ENCODE results near the gene GABRB1.
"Not testable (repeated sequence)": the region's sequence is repeated elsewhere in the genome, so short reads cannot be mapped to it uniquely, and the experiment has no call there.

The GABRB1 gene

GRCh38 chr4:47359891-47360290 is 328.5 kb downstream of the GABRB1 start:
- in situ Hi-C loops (cut with HindIII; ENCODE audit: low sequenced_read_pairs) = no loop called here
- no peak overlapping the region for H3K4me3 ChIP-seq (ENCODE audit: low read depth, low read length)
- DNase-seq (ENCODE audit: low read depth) = no peak
- TF ChIP-seq CTCF (IDR thresholded peaks at IDR 0.05; ENCODE audit: low read depth, low read length, missing control alignments) = no peak

- H3K4me3 ChIP-seq (ENCODE audit: low read depth, low read length) = no peak overlapping the region
- no peak for DNase-seq (ENCODE audit: low read depth)
- no peak for TF ChIP-seq CTCF (IDR thresholded peaks at IDR 0.05; ENCODE audit: low read depth, low read length, missing control alignments)
- in situ Hi-C loops (cut with HindIII; ENCODE audit: low sequenced_read_pairs) = no loop called here
Observed at GRCh38 chr4:47367761-47368160, 336.4 kb downstream of the GABRB1 start.

- no peak for TF ChIP-seq CTCF (IDR thresholded peaks at IDR 0.05; ENCODE audit: low read depth, low read length, missing control alignments)
- no peak overlapping the region for H3K4me3 ChIP-seq (ENCODE audit: low read depth, low read length)
- in situ Hi-C loops (cut with HindIII; ENCODE audit: low sequenced_read_pairs) = no loop called here
- no peak for DNase-seq (ENCODE audit: low read depth)
Observed at GRCh38 chr4:47368211-47368610, 336.8 kb downstream of the GABRB1 start.

GRCh38 chr4:47372561-47372960 is 341.2 kb downstream of the GABRB1 start:
- TF ChIP-seq CTCF (IDR thresholded peaks at IDR 0.05; ENCODE audit: low read depth, low read length, missing control alignments) = no peak
- no peak overlapping the region for H3K4me3 ChIP-seq (ENCODE audit: low read depth, low read length)
- in situ Hi-C loops (cut with HindIII; ENCODE audit: low sequenced_read_pairs) = no loop called here
- no peak for DNase-seq (ENCODE audit: low read depth)

GRCh38 chr4:47373174-47373573 is 341.8 kb downstream of the GABRB1 start:
- no peak for DNase-seq (ENCODE audit: low read depth)

GRCh38 chr4:47373709-47374108 is 342.3 kb downstream of the GABRB1 start:
- no peak for TF ChIP-seq CTCF (IDR thresholded peaks at IDR 0.05; ENCODE audit: low read depth, low read length, missing control alignments)

More at GRCh38 chr4:47373174-47373573, 341.8 kb downstream of the GABRB1 start:
- TF ChIP-seq CTCF (IDR thresholded peaks at IDR 0.05; ENCODE audit: low read depth, low read length, missing control alignments) = no peak
- in situ Hi-C loops (cut with HindIII; ENCODE audit: low sequenced_read_pairs) = no loop called here
- no peak overlapping the region for H3K4me3 ChIP-seq (ENCODE audit: low read depth, low read length)

GRCh38 chr4:47374477-47374876 is 343.1 kb downstream of the GABRB1 start:
- TF ChIP-seq CTCF (IDR thresholded peaks at IDR 0.05; ENCODE audit: low read depth, low read length, missing control alignments) = no peak
- H3K4me3 ChIP-seq (ENCODE audit: low read depth, low read length) = no peak overlapping the region
- DNase-seq (ENCODE audit: low read depth) = no peak
- in situ Hi-C loops (cut with HindIII; ENCODE audit: low sequenced_read_pairs) = no loop called here

More at GRCh38 chr4:47373709-47374108, 342.3 kb downstream of the GABRB1 start:
- H3K4me3 ChIP-seq (ENCODE audit: low read depth, low read length) = no peak overlapping the region
- no peak for DNase-seq (ENCODE audit: low read depth)
- in situ Hi-C loops (cut with HindIII; ENCODE audit: low sequenced_read_pairs) = no loop called here

GRCh38 chr4:47378021-47378530 is 346.7 kb downstream of the GABRB1 start:
- H3K4me3 ChIP-seq (ENCODE audit: low read depth, low read length); in situ Hi-C loops (cut with HindIII; ENCODE audit: low sequenced_read_pairs); DNase-seq (ENCODE audit: low read depth): not testable (repeated sequence)

All from astrocyte of the cerebellum (primary cell).